Measurements from ENCODE around the gene MT1B. TPM values are rescaled to one million over a fixed set of nuclear protein-coding genes. Genes with fewer than 3 reads are reported as not detected.

The MT1B gene
- polyA plus RNA-seq, 1 of the 3 experiments (the other 2 are of a cell fraction), result not detected

DNA sequence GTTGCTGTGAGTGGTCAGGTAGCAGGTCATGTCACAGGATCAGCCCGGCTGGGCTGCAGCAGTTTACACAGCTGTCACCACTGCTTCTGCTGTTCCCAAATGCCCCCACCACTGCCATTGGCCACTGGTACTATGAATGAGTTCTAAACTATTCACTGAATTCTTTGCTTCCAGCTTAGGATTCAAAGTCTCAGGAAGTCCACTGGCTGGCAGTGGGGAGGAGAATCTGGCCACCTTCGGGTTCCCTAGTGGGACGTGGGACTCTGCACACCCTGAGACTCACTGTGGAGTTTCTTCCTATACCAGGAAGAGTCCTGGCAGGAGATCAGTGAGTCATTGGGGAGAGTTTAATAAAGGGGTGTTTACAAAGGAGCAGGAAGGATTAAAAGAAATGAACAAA, 37.5 kb downstream of the MT1B start:
- TF ChIP-seq MEF2A (IDR thresholded peaks at IDR 0.05; ENCODE audit: borderline replicate concordance, low read depth) (no peak), RCOR1 (IDR thresholded peaks at IDR 0.05; ENCODE audit: low read length) (no peak), EZH2phosphoT487 (IDR thresholded peaks at IDR 0.05; ENCODE audit: borderline replicate concordance, low read depth) (no peak), TEAD4 (IDR thresholded peaks at IDR 0.05; ENCODE audit: borderline replicate concordance, insufficient read depth) (no peak), NRF1 (IDR thresholded peaks at IDR 0.05; ENCODE audit: low read depth, low read length) (no peak), EP300 (IDR thresholded peaks at IDR 0.05; ENCODE audit: borderline replicate concordance in 1 of 2, low read depth in 1 of 2, low read length in 1 of 2) (no peak), GATA2 (CRISPR knock-in tag; IDR thresholded peaks at IDR 0.05) (no peak), CHD2 (IDR thresholded peaks at IDR 0.05; ENCODE audit: low read length, partially characterized antibody) (no peak), NFIC (IDR thresholded peaks at IDR 0.05; ENCODE audit: borderline replicate concordance) (no peak), MXI1 (IDR thresholded peaks at IDR 0.05; ENCODE audit: low read depth, low read length) (no peak), TCF12 (IDR thresholded peaks at IDR 0.05) (no peak), SMC3 (IDR thresholded peaks at IDR 0.05; ENCODE audit: low read depth, low read length) (no peak), FOXM1 (IDR thresholded peaks at IDR 0.05; ENCODE audit: low read depth) (no peak), JUND (IDR thresholded peaks at IDR 0.05) (no peak)
- TF ChIP-seq, protein P1, sequence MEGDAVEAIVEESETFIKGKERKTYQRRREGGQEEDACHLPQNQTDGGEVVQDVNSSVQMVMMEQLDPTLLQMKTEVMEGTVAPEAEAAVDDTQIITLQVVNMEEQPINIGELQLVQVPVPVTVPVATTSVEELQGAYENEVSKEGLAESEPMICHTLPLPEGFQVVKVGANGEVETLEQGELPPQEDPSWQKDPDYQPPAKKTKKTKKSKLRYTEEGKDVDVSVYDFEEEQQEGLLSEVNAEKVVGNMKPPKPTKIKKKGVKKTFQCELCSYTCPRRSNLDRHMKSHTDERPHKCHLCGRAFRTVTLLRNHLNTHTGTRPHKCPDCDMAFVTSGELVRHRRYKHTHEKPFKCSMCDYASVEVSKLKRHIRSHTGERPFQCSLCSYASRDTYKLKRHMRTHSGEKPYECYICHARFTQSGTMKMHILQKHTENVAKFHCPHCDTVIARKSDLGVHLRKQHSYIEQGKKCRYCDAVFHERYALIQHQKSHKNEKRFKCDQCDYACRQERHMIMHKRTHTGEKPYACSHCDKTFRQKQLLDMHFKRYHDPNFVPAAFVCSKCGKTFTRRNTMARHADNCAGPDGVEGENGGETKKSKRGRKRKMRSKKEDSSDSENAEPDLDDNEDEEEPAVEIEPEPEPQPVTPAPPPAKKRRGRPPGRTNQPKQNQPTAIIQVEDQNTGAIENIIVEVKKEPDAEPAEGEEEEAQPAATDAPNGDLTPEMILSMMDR (IDR thresholded peaks at IDR 0.05), result no peak
- TF ChIP-seq, protein P2, sequence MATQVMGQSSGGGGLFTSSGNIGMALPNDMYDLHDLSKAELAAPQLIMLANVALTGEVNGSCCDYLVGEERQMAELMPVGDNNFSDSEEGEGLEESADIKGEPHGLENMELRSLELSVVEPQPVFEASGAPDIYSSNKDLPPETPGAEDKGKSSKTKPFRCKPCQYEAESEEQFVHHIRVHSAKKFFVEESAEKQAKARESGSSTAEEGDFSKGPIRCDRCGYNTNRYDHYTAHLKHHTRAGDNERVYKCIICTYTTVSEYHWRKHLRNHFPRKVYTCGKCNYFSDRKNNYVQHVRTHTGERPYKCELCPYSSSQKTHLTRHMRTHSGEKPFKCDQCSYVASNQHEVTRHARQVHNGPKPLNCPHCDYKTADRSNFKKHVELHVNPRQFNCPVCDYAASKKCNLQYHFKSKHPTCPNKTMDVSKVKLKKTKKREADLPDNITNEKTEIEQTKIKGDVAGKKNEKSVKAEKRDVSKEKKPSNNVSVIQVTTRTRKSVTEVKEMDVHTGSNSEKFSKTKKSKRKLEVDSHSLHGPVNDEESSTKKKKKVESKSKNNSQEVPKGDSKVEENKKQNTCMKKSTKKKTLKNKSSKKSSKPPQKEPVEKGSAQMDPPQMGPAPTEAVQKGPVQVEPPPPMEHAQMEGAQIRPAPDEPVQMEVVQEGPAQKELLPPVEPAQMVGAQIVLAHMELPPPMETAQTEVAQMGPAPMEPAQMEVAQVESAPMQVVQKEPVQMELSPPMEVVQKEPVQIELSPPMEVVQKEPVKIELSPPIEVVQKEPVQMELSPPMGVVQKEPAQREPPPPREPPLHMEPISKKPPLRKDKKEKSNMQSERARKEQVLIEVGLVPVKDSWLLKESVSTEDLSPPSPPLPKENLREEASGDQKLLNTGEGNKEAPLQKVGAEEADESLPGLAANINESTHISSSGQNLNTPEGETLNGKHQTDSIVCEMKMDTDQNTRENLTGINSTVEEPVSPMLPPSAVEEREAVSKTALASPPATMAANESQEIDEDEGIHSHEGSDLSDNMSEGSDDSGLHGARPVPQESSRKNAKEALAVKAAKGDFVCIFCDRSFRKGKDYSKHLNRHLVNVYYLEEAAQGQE (IDR thresholded peaks at IDR 0.05; ENCODE audit: low read depth, low read length), result no peak
- Histone ChIP-seq H4K20me1 (ENCODE audit: insufficient read depth) (no peaks in the 10 kb centered on the region), H3K4me1 (ENCODE audit: control insufficient read depth in 1 of 2, insufficient read depth in 2 of 2, low read depth in 1 of 2, low read length in 1 of 2) (peaks cover 0 to 2% of the 10 kb centered on the region in 2 experiments; a peak in 1 of 4 replicates), H3K9me2 (no peaks in the 10 kb centered on the region), H3K27me3 (ENCODE audit: insufficient read depth) (no peaks in the 10 kb centered on the region), H3F3A (replicated peaks; ENCODE audit: insufficient read depth) (no peaks in the 10 kb centered on the region), H3K27ac (ENCODE audit: low read depth in 2 of 2, low read length in 1 of 2) (no peak overlapping the region), H2AFZ (ENCODE audit: low read depth) (no peak overlapping the region), H3K9ac (no peak overlapping the region), H3K79me2 (ENCODE audit: insufficient read depth) (no peaks in the 10 kb centered on the region), H3K36me3 (replicated peaks in 1 of 2; ENCODE audit: control insufficient read depth in 1 of 2, insufficient read depth in 2 of 2, low read length in 1 of 2) (no peaks in the 10 kb centered on the region), H3K4me2 (no peak overlapping the region), H3K9me3 (no peaks in the 10 kb centered on the region), H3K4me3 (ENCODE audit: low read depth in 2 of 2, low read length in 1 of 2) (no peak overlapping the region)
- CTCF ChIA-PET, result interaction anchor here (1.2 to 1.6 kb wide), 4 partner anchors 10 to 87 kb away, joined by 3 to 7 read pairs (median 4); partner anchors contain the start of gene MT1H
- POLR2A ChIA-PET, result no interaction called here
- DNase-seq, result no peak
- WGBS (ENCODE audit: low lambda C conversion rate), result 68% methylated on average over 3 of the region's 3 CpGs
